Uterus (tissue), 2 donors: ENCODE data around the gene MAST2.

Experiments used
- CTCF ChIP-seq, 4 experiments: fragments of 200-600 bp in 2 of 4; fragments of 450-650 bp in 2 of 4; sonication (generic) in 2 of 4; IDR thresholded peaks; one replicate each; pipeline ENCODE4 v1.5.1; 2016 to 2019; ENCODE audit warnings: antibody characterized with exemption in 4 of 4, mild to moderate bottlenecking in 2 of 4, moderate library complexity in 1 of 4
- POLR2A ChIP-seq, 2 donors: fragments of 450-650 bp; IDR thresholded peaks; one replicate each; pipeline ENCODE4 v1.6.1; 2016; ENCODE audit warnings: antibody characterized with exemption in 2 of 2, mild to moderate bottlenecking in 1 of 2, moderate library complexity in 1 of 2

GRCh38 chr1:45848097-45848496, 44.7 kb downstream of the MAST2 start:
- TF ChIP-seq CTCF (IDR thresholded peaks at IDR 0.05) (no peak), POLR2A (IDR thresholded peaks at IDR 0.05) (no peak)
